GOT3 (cell line): Measurements from ENCODE around the gene NRXN3.

Source experiments
- DNase-seq: peaks from one replicate; lab custom pipeline; 2025; ENCODE audit warnings: mixed read lengths; lab: John Stamatoyannopoulos, UW

NRXN3 gene

GRCh38 chr14:79822034-79822433 is 1651.9 kb downstream of the NRXN3 start:
- no peak for DNase-seq

- no peak for DNase-seq
Observed at GRCh38 chr14:79825046-79825521, 1654.9 kb downstream of the NRXN3 start.

GRCh38 chr14:79826362-79826761 is 1656.2 kb downstream of the NRXN3 start:
- DNase-seq: no peak

GRCh38 chr14:79829405-79830166 is 1659.4 kb downstream of the NRXN3 start:
- no peak for DNase-seq

GRCh38 chr14:79831195-79831892 is 1661.2 kb downstream of the NRXN3 start:
- no peak for DNase-seq

GRCh38 chr14:79833781-79834180 is 1663.6 kb downstream of the NRXN3 start:
- DNase-seq: no peak

- DNase-seq: no peak
Observed at GRCh38 chr14:79834868-79835267, 1664.7 kb downstream of the NRXN3 start.

GRCh38 chr14:79836577-79836976 is 1666.4 kb downstream of the NRXN3 start:
- no peak for DNase-seq

GRCh38 chr14:79837699-79838098 is 1667.5 kb downstream of the NRXN3 start:
- no peak for DNase-seq

- no peak for DNase-seq
Observed at GRCh38 chr14:79840103-79840502, 1669.9 kb downstream of the NRXN3 start.

GRCh38 chr14:79840831-79841230 is 1670.7 kb downstream of the NRXN3 start:
- no peak for DNase-seq

- DNase-seq: no peak
Observed at GRCh38 chr14:79841433-79841832, 1671.3 kb downstream of the NRXN3 start.

- no peak for DNase-seq
Observed at GRCh38 chr14:79842270-79842669, 1672.1 kb downstream of the NRXN3 start.

- DNase-seq: no peak
Observed at GRCh38 chr14:79852950-79853744, 1683.0 kb downstream of the NRXN3 start.

- DNase-seq: no peak
Observed at GRCh38 chr14:79855789-79856188, 1685.6 kb downstream of the NRXN3 start.

- DNase-seq: no peak
Observed at GRCh38 chr14:79856381-79856780, 1686.2 kb downstream of the NRXN3 start.

GRCh38 chr14:79861111-79861510 is 1690.9 kb downstream of the NRXN3 start:
- no peak for DNase-seq

- no peak for DNase-seq
Observed at GRCh38 chr14:79862045-79862444, 1691.9 kb downstream of the NRXN3 start.

- DNase-seq: no peak
Observed at GRCh38 chr14:79871136-79871535, 1701.0 kb downstream of the NRXN3 start.

GRCh38 chr14:79878229-79878628 is 1708.1 kb downstream of the NRXN3 start:
- no peak for DNase-seq

- DNase-seq: no peak
Observed at GRCh38 chr14:79878785-79879184, 1708.6 kb downstream of the NRXN3 start.

GRCh38 chr14:79881299-79881698 is 1711.1 kb downstream of the NRXN3 start:
- no peak for DNase-seq

GRCh38 chr14:79890527-79890926 is 1720.4 kb downstream of the NRXN3 start:
- no peak for DNase-seq
